GM21576 (cell line): ENCODE data around the gene ELP5.

Experiments
- ATAC-seq: cut with Tn5 transposase; IDR thresholded peaks from one replicate; pipeline ENCODE4 v1.9.1; 2021; ENCODE audit warnings: mild to moderate bottlenecking, moderate library complexity; ENCODE audit not compliant: unreplicated experiment

Gene ELP5

DNA sequence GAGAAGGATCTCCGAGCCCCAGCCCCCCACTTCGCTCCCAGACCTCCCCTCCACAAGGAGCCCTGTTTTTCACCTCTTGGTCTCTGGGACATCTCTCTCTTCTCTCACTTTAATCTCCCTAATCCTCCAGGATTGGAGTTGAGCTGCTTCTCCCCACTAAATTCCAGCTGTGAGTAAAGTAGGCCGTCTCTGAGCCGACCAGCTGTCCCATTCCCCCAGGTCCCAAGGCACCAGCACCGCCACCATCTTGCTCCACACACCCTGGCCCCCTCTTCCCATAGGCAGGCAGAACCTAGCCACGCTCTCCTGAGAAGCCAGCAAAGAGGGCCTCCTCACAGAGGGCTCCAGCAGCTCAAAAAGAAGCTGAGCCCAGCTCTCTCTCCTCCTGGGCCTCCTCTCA, 33.3 kb upstream of the ELP5 start:
- no peak for ATAC-seq

DNA sequence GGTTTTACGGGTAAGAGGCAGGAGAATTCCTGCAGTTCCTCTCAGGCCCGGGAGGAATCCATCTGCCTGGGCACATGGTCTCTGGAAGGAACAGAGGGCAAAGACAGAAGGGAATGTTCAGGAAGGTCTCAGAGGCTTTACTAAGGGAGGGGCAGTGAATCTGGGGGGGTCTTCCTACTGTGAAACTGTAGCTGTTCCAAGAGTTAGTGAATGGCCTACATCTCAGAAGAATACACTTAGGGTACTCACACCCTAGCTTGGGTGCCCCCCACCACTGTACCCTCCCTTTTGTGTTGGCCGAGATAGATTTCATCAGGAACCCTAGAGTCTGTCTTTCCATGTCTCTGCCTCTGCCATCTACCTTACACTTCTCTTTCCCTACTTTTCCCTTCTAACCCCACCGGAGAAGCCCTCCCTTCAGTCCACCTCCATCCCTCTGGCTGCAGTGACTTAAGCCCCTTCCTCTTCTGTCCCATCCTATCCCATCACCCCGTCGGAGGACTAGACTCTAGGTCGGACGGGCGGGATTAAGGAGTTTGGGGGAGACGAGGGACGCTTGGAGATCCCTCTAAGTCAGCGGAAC, 32.7 kb upstream of the ELP5 start:
- no peak for ATAC-seq

DNA sequence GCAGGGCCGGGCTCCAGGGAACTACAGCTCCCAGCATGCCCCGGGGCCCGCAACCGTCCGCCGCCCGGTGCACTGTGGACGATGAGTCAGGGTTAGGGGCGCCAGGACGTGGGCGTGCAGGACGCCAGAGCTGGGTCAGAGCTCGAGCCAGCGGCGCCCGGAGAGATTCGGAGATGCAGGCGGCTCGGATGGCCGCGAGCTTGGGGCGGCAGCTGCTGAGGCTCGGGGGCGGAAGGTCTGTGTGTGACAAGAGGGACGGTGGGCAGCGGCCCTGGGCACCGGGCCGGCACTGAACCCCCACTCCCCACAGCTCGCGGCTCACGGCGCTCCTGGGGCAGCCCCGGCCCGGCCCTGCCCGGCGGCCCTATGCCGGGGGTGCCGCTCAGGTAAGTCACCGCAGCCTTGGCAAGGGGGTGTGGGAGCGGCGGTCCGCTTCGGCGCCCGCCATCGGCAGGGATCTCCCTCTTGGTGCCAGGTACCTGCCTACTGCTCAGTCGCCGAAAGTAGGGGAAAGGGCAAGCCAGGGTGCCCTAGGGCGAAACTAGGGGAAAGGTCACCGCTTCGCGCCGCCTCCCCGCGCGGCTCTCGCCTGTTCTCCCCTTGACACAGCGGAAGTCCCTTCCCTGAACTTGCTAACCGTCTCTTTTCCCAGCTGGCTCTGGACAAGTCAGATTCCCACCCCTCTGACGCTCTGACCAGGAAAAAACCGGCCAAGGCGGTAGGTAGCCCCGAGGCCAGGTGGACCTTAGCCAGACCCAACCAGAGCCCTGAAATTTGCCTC, 32.0 kb upstream of the ELP5 start, which contains the start of the genes ACADVL and DLG4:
TSS of gene ACADVL (plus strand) at position 127 of the 781 bp plus-strand sequence. CDS start at position 174, 47 bp downstream.
TSS of gene DLG4 (minus strand) at position 25 of the 781 bp plus-strand sequence.
- ATAC-seq = peak; percentile 44

DNA sequence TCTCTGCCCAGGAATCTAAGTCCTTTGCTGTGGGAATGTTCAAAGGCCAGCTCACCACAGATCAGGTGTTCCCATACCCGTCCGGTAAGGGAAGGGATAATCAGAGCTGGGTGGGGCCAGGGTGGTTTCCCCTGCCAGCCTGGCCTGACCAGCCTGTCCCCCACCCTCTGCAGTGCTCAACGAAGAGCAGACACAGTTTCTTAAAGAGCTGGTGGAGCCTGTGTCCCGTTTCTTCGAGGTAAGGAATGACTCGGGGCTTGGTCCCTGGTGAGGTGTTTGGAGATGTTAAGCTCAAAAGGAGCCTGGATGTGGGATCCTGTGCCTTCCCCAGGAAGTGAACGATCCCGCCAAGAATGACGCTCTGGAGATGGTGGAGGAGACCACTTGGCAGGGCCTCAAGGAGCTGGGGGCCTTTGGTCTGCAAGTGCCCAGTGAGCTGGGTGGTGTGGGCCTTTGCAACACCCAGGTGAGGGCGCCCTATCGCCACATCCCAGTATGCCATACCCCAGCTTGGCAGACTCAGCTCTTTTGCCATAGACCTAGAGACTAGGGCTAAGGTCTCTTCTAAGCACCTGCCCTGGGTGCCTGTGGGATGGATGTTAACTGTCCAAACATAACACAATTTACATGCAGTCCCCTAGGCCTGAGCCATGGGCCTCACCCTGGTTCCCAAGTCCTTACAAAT, 31.3 kb upstream of the ELP5 start:
- ATAC-seq = no peak

DNA sequence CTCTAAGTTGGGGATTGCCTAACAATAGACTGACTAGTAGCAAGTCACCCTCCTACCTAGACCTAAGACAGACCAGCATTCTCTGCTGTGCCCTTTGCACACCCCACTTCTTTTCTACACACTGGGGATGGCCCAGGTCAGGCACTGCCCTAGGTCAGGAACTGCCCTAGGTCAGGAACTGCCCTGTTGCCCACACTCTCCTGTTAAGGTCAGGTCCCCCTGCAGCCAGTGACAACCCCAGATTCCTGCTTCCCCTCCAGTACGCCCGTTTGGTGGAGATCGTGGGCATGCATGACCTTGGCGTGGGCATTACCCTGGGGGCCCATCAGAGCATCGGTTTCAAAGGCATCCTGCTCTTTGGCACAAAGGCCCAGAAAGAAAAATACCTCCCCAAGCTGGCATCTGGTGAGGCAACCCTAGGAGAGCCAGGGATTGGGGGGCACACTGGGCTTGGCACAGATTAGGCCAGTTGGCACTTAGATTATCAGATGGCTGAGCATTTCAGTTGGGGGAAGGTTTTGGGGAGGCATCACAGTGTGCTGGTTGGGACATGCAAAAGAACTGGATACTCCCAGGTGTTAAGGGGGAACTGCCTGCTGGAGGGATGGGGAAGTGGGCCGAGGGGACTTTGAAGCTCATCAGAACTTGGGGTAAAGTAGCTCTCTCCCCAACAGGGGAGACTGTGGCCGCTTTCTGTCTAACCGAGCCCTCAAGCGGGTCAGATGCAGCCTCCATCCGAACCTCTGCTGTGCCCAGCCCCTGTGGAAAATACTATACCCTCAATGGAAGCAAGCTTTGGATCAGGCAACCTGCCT, 30.5 kb upstream of the ELP5 start:
- no peak for ATAC-seq

DNA sequence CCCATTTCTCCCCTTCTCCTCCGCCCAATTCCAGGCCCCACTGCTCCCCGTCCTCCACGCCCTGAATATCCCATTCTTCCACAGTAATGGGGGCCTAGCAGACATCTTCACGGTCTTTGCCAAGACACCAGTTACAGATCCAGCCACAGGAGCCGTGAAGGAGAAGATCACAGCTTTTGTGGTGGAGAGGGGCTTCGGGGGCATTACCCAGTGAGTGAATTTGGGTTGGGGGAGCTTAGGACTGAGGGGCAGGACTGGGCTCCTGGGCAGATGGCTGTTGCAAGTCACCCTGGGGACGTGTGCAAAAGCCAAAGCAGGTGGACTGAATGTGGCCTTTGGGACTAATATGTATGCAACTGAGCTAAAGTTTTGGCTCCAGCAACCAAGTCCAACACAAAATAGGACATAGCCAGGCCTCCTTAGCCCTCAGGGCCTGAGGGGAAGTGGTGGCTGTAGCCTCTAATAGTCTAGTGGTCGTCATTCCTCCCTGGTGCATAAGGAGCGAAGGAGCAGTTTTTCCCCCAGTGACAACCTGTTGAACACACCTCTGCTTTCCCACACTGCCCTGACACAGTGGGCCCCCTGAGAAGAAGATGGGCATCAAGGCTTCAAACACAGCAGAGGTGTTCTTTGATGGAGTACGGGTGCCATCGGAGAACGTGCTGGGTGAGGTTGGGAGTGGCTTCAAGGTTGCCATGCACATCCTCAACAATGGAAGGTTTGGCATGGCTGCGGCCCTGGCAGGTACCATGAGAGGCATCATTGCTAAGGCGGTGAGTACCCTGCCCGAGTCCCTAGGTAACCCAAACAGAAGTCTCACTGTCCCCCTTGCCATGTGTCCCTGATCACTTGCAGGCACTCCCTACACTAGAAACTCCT, 29.7 kb upstream of the ELP5 start:
- no peak for ATAC-seq

DNA sequence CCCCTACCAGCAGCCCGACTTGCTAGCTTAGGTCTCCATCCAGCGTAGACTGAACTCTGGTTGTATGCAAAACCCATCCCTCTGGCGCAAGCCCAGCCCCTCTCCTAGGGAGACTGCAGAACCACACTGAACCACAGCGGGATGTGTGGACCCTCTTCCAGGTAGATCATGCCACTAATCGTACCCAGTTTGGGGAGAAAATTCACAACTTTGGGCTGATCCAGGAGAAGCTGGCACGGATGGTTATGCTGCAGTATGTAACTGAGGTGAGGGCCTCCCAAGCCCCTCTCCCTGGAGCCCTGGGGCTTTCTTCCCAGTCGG, 29.1 kb upstream of the ELP5 start:
- no peak for ATAC-seq

DNA sequence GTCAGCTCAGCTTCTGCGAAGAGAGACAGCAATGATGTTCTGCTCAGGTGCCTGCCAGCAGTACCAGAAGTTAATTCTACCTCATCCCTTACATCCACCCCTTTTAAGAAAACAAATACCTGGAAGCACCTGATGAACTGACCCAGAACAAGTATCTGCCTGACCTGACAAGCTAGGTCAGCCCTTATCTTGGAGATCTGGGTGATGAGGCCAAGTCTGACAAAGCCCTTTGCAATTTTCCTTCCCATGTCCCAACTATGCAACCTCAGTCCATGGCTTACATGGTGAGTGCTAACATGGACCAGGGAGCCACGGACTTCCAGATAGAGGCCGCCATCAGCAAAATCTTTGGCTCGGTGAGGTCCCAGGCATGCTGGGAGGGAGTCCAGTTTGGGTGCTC, 28.6 kb upstream of the ELP5 start:
- ATAC-seq = no peak

DNA sequence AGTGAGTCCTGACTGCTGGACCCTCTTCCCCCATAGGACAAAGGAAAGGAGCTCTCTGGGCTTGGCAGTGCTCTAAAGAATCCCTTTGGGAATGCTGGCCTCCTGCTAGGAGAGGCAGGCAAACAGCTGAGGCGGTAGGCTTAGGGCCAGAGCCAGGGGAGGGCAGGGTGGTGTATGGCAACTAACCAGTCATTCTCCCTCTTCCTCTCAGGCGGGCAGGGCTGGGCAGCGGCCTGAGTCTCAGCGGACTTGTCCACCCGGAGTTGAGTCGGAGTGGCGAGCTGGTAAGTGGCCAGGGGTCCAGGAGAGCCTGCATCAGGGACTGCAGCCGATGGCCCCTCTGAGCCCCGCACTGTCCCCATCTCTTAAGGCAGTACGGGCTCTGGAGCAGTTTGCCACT, 27.9 kb upstream of the ELP5 start:
- no peak for ATAC-seq

DNA sequence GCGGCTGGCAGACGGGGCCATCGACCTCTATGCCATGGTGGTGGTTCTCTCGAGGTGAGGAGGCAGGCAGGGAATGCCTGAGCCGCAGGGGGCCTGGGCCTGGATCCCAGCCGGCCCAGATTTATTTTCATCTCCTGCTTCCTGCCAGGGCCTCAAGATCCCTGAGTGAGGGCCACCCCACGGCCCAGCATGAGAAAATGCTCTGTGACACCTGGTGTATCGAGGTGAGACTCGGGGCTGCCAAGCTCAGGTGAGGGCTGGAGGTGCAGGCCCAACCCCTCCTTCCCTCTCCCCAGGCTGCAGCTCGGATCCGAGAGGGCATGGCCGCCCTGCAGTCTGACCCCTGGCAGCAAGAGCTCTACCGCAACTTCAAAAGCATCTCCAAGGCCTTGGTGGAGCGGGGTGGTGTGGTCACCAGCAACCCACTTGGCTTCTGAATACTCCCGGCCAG, 27.3 kb upstream of the ELP5 start:
- no peak for ATAC-seq

DNA sequence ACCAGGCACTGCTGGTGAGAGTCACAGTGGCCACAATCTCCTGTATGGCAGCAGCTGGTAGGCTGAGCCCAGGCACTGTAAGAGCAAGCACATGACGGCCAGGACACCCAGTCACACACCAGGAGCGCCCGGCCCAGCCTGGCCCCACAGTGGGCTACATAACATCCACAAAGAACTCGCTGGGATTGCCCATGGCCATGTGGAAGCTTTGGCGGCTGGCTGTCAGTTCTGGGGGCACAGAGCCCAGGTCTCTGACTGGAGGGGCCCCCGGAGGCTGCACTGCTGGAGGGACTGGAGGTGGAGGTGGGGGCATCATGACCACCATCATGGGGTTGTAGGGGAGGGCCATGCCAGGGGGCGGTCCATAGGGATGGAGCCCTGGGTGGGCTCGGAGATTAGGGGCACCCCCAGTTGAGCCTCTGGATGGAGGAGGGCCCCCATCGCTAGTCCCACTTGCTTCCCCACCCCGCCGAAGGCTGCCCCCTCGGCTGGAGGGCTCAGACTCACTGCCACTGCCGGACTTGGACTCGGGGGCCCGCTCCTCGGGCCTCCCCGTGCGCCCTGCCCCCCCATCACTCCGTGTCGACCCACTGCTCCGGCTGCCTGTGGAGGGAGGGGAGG, 26.2 kb upstream of the ELP5 start:
- ATAC-seq = no peak

DNA sequence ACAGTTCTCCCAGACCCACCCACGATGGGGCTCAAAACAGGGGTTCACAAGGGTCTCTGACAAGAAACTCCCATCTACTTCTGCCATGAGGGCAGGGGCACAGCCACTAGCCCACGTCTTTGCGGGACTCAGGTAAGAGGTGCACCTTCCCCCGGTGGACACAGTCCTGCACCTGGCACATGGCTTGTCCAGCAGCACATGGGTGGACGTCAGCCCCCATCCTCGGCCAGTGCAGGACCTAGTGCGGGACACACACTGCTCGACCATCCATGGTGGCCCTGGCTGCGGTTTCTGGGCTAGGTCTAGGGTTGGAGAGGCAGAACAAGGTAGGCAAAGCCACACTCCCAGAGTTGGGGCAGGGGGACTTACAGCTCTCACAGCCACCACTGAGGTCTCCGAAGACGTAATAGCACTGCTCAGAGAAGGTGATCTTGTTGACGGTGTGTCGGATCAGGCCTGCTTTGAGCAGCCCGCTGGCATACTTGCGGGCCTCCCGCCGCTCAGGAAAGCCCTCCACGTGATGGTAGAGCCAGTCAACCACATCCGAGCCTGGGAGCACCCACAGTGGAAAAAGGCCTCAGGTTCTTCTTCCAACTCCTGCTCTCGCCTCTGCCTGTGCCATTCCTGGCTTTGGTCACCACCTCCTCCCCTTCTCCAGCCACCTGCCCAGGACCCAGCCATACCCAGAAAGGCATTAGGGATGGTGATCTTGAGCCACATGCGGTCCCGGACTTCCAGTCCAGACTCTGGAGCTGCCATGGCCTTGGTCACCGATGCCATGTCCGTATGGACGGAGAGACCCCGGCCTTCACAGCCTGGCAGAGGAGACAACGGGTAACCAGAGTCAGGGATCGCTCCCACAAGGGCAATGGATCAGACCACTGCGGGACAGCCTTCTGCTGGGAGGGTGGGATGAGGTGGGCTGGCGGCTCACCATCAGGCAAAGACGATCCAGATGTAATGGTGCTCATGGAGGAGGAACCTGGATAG, 25.0 kb upstream of the ELP5 start:
- no peak for ATAC-seq

DNA sequence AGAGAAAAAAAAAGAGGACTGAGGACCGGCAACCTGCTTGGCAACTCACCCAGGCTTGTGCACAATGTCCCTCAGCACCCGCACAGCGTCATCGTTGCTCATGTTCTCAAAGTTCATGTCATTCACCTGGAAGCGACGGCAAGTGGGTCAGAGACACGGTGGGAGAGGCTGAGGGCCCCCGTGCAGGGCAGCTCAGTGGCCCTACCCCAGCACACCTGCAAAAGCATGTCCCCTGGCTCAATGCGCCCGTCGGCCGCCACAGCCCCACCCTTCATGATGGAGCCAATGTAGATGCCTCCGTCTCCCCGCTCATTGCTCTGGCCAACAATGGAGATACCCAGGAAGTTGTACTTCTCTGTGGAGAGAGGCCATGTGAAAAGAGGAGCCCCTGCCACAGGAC, 23.1 kb upstream of the ELP5 start:
- ATAC-seq = no peak

DNA sequence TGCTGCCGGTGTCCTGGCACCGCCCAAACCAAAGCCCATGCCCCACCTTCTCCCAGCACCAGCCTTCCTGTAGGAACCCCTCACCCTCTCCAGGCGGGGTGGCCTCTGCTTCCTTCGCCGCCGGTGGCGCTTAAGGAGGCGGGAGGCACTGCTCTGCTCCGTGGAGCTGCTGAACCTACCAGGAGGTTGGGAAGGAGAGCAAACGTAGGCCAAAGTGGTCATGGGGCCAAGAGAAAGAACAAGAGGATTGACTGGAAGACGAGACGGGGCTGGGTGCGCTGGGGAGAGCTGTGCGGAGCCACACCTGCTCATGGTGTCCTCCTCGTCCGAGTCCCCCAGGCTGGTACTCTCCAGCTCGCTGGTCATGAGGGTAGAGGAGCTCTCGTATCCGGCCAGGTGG, 22.5 kb upstream of the ELP5 start:
- ATAC-seq = no peak

DNA sequence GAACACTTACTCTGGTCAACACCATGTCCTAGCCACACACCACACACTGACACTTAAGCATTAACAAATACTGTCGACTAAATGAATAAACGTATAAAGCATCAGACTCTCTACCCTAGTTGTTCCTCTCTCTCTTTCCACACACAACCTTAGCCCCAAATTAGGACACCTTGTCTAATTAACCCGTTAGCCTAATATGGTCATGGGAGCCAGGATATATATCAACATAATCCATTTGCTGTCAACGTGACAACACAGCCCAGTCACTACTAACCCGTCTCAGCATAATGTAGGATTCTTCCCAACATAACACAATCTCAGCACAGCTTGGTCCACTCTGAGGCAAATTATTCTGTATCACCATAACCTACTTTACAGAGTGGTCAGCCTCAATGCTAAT, 19.9 kb upstream of the ELP5 start:
- ATAC-seq = no peak

DNA sequence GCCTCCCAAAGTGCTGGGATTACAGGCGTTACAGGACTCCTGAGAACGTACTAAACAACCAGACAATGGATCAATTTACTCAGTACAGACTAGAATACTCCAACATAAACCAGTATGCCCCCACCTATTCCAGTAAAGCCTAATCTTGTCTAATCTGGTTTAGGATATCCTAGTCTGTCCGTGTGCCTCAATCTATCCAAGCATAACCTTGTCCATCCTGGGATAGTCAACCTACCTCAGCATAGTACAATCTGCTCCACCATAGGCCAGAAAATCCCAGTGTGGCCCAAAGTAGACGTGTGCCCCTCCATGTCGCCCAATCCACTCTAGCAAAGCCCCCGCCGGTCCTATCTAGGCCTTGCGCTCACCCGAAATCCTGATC, 18.3 kb upstream of the ELP5 start:
- no peak for ATAC-seq

DNA sequence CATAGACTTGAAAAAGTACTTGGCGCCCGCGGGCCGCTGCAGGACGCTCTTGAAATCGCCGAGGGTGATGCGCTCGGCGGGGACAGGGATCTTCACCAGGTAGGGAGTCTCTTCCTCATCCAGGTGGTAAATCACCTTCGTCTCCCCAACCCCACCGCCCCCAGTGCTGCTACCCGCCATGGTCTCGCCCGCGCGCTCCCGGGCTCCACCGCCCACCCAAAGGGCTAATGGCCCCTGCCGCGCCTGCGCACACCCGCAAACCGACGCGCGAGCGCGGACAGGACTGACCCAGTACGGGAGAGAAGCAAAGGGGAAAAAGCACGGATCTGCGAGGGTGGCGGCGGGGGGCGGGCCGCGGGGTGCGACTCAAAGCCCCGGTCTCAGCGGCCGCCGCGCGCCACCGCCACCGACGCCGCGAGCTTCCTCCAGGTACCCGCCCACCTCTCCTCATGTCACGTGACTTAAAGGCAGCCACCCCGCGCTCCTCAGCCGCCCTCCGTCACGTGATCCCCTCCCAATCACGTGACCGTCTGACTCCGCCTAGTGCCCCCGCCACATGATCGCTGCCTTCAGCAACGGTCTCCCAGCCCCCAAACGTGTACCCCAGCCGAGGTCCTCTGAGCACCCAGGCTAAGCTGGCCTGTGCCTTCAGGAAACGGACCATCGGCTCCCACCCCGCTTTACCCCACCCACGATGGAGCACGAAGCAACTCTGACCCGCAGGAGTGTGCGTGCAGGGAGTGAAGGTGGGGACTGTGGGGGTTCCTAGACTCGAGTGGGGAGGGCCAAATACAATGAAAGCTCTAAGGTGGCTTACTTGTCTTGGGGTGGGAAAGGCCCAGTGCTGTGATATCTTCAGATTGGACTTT, 17.7 kb upstream of the ELP5 start, which contains the start of gene DVL2:
TSS of gene DVL2 (minus strand) at position 435 of the 869 bp plus-strand sequence. CDS start at position 180, 255 bp downstream.
- ATAC-seq = peak; percentile 39
